NOMO-1 (cell line): Measurements from ENCODE around the gene BLTP1.
A peak's percentile ranks its signal among the peaks of the same experiment; 100 is the strongest.
"Not testable (repeated sequence)": the region's sequence is repeated elsewhere in the genome, so short reads cannot be mapped to it uniquely, and the experiment has no call there.

Experiments used
- DNase-seq, 2 experiments: peaks; one replicate each; lab custom pipeline; 2025; ENCODE audit not compliant: unreplicated experiment in 2 of 2; lab: John Stamatoyannopoulos, UW

BLTP1 gene

GRCh38 chr4:122151982-122152710, at the start of gene BLTP1:
TSS of gene BLTP1 (plus strand) at chr4:122152331. CDS start at chr4:122170648, 18,317 bp downstream.
- peak; percentile 69 to 72 for DNase-seq

- no peak for DNase-seq
These were observed 47.9 kb upstream of the BLTP1 start for GRCh38 chr4:122104184-122104583.

- DNase-seq: peak; percentile 22 to 69
These were observed 44.5 kb upstream of the BLTP1 start for GRCh38 chr4:122107680-122108079.

- DNase-seq: not testable (repeated sequence)
These were observed 41.8 kb upstream of the BLTP1 start for GRCh38 chr4:122110304-122110703.

GRCh38 chr4:122117743-122118142, 34.4 kb upstream of the BLTP1 start:
- no peak for DNase-seq

GRCh38 chr4:122118243-122118642, 33.9 kb upstream of the BLTP1 start:
- DNase-seq: no peak

GRCh38 chr4:122119739-122120138, 32.4 kb upstream of the BLTP1 start:
- DNase-seq: no peak

- DNase-seq: no peak
These were observed 30.5 kb upstream of the BLTP1 start for GRCh38 chr4:122121593-122121992.

GRCh38 chr4:122122083-122122482, 30.0 kb upstream of the BLTP1 start:
- DNase-seq: no peak

- no peak for DNase-seq
These were observed 23.1 kb upstream of the BLTP1 start for GRCh38 chr4:122129061-122129460.

GRCh38 chr4:122131562-122132157, 20.5 kb upstream of the BLTP1 start:
- no peak for DNase-seq

GRCh38 chr4:122132891-122133290, 19.2 kb upstream of the BLTP1 start:
- DNase-seq: no peak

- DNase-seq: no peak
These were observed 13.0 kb upstream of the BLTP1 start for GRCh38 chr4:122139139-122139538.

GRCh38 chr4:122140834-122141233, 11.3 kb upstream of the BLTP1 start:
- no peak for DNase-seq

GRCh38 chr4:122142687-122143086, 9.4 kb upstream of the BLTP1 start:
- DNase-seq: no peak

- no peak for DNase-seq
These were observed 5.5 kb upstream of the BLTP1 start for GRCh38 chr4:122146652-122147051.

GRCh38 chr4:122150931-122151330, 1.2 kb upstream of the BLTP1 start:
- peak; percentile 82 to 90 for DNase-seq

GRCh38 chr4:122152711-122153226, 638 bp downstream of the BLTP1 start:
- peak; percentile 4 to 32 for DNase-seq

GRCh38 chr4:122156819-122157218, 4.7 kb downstream of the BLTP1 start:
- DNase-seq: no peak

- DNase-seq: no peak
These were observed 11.2 kb downstream of the BLTP1 start for GRCh38 chr4:122163301-122163700.

GRCh38 chr4:122163767-122164166, 11.6 kb downstream of the BLTP1 start:
- peak in 1 of 2 experiments; percentile 46 for DNase-seq

- no peak for DNase-seq
These were observed 15.2 kb downstream of the BLTP1 start for GRCh38 chr4:122167369-122167768.
